Colon (tissue), 2 donors: ENCODE data around the gene USH2A.

Source experiments
- FAIRE-seq: peaks from 2 replicates; lab custom pipeline; 2012; peaks lifted over from hg19 to GRCh38; lab: Jason Lieb, UNC
- donor health status: control.
- donor health status: control.

USH2A gene

GRCh38 chr1:216270086-216270773 is 153.0 kb downstream of the USH2A start:
- no peak for FAIRE-seq

GRCh38 chr1:216261631-216262030 is 161.6 kb downstream of the USH2A start:
- no peak for FAIRE-seq

DNA sequence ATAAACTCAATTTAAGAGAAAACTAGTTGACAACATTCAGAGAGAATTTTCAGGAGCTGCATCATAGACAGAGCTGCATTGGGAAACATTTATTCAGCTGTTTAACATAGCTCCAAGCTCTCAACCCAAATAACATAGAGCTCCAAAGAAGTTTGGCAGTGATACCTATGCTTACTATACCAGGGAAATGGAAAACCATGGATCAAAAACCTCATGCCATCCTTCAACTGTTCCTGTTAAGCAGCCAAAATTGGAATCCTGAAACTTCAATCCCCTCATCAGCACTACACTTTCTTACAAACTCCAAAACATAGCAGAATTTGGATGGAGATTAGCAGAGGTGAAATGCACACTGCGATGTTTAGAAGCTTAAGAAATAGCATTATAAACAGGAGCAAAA is 164.4 kb downstream of the USH2A start:
- FAIRE-seq: no peak

DNA sequence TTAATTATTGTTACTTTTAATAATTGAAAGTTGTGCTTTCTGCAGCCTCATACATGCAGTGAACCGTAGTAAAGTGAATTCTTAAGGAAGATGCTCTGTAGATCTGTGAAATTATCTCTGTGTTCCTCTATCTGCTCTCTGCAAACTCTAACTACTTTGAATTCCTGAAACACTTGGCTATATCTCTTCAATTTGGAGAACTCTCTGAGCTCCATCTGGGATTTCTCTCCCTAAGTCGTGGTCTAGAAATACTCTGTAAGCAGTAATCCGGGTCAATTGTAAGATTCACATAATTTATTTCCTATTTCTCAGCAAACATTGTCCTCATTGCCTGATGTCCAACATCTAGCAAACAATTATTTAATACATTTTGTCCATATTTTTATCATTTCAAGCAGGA is 164.9 kb downstream of the USH2A start:
- no peak for FAIRE-seq

- no peak for FAIRE-seq
Measured at GRCh38 chr1:216250861-216251260, 172.4 kb downstream of the USH2A start.

DNA sequence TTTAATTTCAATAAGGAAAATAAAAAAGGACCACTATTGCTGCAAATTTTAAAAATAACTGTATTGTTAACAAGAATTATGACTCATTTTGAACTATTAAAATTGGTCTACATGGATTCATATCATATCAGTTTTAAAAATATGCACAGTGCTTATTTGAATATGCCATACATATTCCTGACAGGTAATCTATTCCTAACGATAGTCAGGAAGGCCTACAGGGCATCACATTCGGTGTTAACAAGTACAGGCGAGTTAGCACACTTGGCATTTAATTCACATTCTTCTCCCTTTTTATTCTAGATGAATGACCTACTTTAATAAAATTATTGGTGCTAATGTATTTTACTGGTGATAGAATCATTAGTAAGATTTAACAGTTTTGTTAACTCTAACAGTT is 174.6 kb downstream of the USH2A start:
- no peak for FAIRE-seq

DNA sequence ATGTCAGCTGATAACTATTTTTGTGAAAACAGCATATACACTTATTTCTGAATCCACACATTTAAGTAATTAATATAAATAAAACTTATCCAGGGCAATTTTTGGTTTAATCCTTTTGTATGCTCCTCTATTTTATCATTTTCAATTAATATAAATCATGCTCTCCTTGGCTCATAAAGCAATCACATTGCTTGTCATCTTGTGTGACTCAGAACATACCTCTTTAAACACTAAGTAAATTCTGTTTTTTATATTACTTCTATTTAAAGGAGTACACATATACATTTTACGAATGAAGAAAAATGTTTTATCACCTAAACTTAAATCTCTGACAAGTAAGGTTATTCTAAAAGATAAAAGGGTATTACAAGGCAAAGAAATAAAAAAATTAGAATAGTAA is 175.3 kb downstream of the USH2A start:
- no peak for FAIRE-seq

DNA sequence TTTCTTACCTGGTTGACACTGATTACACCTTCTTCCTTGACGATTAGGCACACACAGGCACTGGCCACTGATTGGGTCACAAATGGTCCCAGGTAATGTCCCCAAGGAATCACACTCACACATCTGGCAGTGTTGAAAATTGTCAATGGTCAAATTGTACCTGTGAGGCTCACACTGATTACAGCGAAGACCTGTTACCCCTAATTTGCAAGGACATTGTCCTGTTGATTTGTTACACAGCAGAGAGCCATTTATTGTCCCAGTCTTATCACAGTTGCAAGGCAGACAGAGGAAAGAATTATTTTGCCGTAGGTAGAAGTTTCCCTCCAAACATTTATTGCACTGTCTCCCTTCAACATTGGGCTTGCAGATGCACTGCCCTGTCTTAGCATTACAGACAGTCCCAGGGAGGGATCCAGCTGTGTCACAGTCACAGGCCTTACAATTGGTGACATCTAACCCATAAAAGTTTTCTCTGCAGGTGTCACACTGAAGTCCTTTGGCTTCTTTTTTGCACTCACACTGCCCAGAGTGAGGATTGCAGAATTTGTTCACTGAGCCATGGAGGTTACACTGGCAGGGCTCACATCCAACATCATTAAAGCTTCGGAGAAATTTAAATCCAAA is 176.6 kb downstream of the USH2A start:
- no peak for FAIRE-seq

DNA sequence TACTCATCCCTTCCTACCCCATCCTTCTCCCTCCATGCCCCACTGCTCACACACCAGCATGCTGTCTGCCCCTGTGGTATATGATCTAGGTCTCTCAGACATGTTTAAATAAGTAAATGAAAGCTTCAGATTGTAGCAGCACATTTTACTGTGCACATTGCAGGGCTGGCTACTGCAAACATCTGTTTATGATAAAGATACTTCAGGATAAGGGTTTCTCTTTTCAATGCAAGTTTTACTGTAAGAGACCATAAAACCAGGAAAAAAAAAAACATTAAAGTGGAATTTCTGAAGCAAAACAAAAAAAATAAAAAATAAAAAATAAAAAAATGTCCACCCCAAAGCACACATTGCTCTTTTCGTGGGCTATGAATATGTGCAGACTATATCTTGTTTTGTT is 184.4 kb downstream of the USH2A start:
- FAIRE-seq: no peak

GRCh38 chr1:216237927-216238542 is 185.2 kb downstream of the USH2A start:
- FAIRE-seq: no peak

GRCh38 chr1:216224233-216224632 is 199.0 kb downstream of the USH2A start:
- no peak for FAIRE-seq

DNA sequence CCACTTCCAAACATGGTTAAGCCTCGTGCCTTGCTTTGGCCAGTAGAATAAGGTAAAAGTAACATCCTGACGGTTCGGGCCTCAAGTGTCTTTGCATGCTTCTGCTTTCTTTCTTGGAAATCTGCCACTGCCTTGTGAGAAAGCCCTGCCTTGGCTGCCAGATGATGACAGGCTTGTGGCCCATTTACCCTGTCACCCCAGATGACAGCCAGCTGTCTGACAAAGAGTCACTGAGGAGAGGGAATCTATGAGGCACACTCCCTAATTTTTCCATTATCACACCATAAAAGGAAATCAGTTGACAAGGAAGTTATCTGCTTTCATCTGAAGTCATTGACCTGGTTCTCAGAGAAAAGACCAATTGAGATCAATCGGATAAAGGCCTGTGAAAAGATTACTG is 199.8 kb downstream of the USH2A start:
- FAIRE-seq: no peak

DNA sequence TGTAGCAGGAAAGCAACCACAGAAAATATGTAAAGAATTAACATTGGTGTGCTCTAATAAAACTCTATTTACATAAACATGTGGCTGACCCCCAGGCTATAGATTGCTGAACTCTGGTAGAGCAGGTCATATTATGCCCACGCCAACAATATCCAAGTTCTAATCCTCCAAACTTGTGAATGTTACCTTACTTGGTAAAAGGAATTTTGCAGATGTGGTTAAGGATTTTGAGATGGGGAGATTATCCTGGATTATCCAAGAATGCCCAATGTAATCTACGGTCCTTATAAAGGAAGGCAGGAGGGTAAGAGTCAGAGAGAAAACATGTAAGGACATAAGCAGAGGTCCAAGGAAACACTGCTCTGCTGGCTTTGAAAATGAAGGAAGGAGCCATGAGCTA is 201.0 kb downstream of the USH2A start:
- FAIRE-seq: no peak

DNA sequence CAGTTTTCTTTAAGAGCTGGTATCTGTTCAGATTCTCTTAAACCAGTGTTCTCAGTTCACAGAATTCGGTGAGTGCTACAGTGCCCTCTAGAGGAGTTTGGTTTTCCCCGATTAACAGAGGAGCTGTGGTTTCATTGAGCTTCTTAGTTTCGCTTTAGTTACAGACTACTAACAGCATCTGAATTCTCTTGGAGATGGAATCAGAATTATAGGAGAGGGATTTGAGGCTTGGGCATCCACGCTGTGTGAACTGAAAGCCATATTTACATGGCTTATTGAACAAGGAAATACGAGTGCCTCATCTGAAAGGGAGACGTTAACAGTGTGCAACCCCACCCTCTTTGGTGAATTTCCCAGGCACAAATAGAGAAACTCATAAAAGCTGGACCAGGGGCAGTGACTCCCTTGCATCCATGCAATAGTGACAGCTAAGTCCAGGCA is 202.0 kb downstream of the USH2A start:
- no peak for FAIRE-seq

DNA sequence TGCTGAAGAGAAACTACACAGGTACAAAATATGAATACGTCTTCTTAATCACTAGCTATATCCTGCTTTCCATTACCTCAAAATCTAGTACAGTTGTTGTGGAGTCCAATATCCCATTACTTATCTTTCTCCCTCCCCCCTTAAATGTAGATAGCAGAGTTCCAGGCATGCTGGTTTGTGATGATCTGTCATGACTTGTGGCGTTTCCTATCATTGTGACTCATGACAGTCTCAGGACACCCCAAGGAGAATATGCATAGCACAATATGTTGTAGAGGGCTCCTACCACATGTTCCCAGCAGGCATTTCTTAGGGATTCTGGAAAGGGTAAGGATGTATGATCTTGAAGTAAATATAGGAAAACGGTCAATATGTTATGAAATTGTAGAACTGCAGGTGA is 206.9 kb downstream of the USH2A start:
- FAIRE-seq: no peak

- FAIRE-seq: no peak
Measured at GRCh38 chr1:216215169-216215568, 208.1 kb downstream of the USH2A start.

GRCh38 chr1:216212826-216213225 is 210.4 kb downstream of the USH2A start:
- no peak for FAIRE-seq

DNA sequence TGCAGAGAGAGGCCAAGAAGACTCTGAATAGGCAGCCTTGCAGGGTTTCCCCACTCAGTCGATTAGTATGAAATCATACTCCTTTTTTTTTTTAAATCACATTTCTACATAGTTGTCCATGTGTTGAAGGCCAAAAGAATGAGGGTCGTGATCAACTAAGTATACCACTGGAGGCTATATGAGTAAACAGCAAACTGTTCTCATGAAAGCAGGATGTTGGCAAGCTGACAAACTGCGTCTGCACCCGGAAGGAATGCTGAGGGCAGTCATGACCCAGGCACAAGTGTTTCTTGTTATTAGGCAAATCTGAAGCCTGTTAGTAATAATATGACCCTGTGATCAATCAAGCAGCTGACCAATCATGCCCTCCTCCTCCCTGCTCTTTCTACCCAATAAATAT is 213.2 kb downstream of the USH2A start:
- FAIRE-seq: no peak

GRCh38 chr1:216209125-216209524 is 214.1 kb downstream of the USH2A start:
- no peak for FAIRE-seq

- FAIRE-seq: no peak
Measured at GRCh38 chr1:216207154-216207553, 216.1 kb downstream of the USH2A start.

GRCh38 chr1:216205176-216205575 is 218.1 kb downstream of the USH2A start:
- FAIRE-seq: no peak

DNA sequence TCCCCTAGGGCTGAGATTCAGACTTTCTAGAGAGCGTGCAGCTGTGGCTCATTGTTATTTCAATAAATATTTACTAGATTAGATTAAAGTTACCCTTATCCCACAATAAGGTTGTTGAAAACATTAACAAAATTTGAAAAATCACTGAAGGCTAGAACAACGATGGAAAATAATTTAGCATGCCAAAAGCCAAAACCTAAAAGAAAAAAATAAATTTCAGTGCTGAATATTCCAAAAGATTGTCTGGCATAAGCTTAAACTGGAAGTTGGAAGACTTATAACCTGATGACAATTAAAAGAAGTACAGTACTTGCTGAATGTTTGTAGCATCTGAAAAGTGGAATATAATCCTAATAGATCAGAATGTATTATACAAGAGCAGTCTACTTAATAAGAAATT is 221.3 kb downstream of the USH2A start:
- no peak for FAIRE-seq

DNA sequence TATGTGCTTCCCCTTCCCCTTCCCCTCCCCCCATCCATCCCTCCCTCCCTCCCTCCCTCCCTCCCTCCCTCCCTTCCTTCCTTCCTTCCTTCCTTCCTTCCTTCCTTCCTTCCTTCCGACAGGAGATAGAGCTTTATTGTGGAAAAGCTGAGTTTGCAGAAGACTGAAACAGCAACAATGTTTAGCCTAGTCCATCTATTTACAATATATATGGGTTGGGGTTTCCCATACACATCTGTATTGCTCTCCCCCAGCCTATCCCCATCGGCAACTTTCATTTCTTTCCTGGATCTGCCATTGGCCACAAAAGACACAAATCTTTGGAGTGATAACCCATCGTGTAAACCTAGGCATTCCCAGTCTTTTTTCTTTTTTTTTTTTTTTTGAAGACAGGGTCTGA is 222.3 kb downstream of the USH2A start:
- no peak for FAIRE-seq

- no peak for FAIRE-seq
Measured at GRCh38 chr1:216194721-216195120, 228.5 kb downstream of the USH2A start.
